Measurements from ENCODE around the gene CNTNAP5.

Gene CNTNAP5

DNA sequence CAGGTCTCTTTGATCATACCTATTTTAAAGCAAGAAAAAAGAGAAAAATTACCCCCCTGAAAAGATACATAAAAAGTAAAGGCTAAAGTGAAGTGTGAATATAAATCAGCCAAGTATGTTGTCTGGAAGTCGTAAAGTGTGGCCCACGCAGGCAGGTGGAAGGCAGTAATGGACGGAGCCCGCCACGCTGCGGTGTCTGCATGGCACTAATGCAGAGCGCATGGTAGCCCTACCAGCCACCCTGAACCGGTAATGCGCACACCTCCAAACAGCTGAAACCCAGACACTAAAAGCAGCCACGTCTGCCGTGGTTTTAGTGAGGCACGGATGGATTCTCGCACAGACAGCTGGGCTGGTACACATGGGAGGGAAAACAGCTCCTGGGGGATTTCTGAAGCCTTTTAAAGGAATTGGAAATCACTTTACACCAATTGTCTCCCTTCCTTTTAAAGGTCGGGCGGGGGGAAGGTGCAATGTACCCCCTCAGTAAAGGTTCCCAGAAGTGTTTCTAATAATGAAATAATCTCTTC is 615.2 kb downstream of the CNTNAP5 start:
- no peak for DNase-seq

GRCh38 chr2:124646166-124646815 is 621.2 kb downstream of the CNTNAP5 start:
- DNase-seq, result no peak

- DNase-seq, result no peak
These were observed 622.2 kb downstream of the CNTNAP5 start for GRCh38 chr2:124647245-124647644.

GRCh38 chr2:124647663-124648062 is 622.6 kb downstream of the CNTNAP5 start:
- DNase-seq, result no peak

DNA sequence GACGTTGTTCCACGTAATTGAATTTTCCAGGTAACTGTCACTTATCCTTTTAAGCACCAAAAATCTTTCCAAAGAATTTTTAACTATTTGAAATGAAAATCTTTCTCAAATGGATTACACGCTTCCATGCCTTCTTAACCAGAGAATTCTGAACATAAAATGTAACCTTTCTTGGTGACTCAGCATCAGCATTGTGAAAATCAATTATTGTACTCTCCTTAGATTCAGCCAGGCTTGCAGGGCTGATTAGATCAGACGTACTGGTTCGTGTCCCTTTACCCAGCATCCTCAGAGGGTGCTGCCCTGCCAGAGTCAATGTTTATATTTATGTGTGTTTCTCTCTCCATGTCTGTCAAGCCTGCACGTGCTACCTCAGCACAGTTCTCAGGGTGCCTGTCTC is 623.9 kb downstream of the CNTNAP5 start:
- no peak for DNase-seq

DNA sequence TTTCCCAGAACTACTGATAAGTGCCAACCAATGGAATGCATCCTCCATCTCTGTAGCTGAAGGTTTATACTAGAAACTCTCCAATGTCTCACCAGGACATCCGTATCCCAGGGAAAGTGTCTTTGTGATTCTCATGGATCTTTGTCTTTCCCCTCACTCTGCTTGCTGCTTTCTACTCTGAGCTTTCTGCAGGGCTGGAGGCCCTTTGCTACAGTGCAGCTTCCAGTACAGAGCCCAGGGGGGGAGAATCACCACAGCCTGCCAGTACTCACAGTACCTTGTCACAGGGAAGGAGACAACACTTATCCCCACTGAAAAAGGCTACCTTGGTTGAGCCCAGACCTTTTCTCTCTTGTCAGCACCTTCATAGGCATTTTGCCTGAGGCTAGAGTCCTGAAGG is 627.0 kb downstream of the CNTNAP5 start:
- no peak for DNase-seq

DNA sequence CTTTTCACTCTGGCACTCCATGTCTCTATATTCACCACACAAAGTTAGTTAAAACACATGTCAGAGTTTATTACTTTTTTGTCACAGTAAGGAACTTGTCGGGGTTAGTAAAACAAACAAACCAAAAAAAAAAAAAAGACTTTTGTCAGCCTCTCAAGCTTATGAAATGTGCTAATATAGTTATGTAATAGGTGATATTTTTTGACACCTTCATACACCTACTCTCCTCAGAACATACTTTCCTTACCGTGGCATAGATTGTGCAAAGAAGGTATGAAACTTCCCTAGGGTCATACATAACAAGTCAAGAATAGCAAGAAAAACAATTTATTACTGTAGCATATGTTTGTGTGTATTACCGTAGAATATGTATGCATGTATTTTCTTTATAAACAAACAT is 633.3 kb downstream of the CNTNAP5 start:
- no peak for DNase-seq

DNA sequence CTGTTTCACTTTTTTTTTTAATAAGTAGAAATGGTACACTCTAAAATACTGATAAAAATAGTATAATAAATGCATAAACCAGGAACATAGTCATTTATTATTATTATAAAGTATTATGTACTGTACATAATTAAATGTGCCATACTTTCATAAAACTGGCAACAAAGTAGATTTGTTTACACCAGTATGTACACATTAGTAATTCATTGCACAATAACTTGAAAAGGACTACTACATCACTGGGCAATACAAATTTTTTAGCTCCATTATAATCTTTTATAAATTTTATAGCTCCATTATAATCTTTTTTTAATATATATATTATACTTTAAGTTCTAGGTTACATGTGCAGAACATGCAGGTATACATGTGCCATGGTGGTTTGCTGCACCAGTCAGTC is 636.5 kb downstream of the CNTNAP5 start:
- no peak for DNase-seq

GRCh38 chr2:124662946-124663644 is 638.0 kb downstream of the CNTNAP5 start:
- no peak for DNase-seq

DNA sequence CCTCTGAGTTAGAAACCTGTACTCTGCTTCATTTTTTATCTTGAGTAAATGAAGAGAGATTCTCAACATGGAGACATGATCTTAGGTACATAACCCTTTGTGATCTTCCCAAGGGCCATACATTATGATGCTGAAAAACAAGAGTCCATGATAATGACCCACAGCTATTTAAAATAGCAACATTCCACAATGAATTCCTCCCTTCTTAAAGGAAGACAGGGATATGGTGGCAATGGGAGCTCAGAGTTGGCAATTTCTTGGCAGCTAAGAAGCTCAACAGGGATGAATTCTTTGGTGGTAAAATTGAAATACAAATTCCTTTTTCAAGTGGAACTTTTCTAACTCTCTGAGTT is 638.5 kb downstream of the CNTNAP5 start:
- DNase-seq, result no peak

- no peak for DNase-seq
These were observed 639.3 kb downstream of the CNTNAP5 start for GRCh38 chr2:124664363-124664762.

DNA sequence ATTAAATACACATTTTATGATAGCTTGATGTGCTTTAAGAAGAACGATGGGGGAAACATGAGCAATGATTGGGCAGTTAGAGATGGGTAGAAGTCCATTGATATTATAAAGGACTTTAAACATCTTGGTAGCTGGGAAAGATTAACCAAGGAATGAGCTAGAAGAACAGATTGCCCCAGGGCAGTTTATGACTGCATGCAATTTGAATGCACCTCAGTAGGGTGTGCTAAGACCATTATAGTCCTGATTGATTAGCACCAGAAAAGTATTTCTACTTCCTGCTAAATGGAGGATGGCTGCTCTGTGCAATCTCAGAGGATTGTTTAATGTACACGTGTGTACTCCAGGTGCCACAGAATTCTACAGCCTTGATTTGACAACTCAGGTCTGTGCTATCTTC is 641.9 kb downstream of the CNTNAP5 start:
- DNase-seq, result no peak

GRCh38 chr2:124668161-124668560 is 643.1 kb downstream of the CNTNAP5 start:
- DNase-seq, result no peak

DNA sequence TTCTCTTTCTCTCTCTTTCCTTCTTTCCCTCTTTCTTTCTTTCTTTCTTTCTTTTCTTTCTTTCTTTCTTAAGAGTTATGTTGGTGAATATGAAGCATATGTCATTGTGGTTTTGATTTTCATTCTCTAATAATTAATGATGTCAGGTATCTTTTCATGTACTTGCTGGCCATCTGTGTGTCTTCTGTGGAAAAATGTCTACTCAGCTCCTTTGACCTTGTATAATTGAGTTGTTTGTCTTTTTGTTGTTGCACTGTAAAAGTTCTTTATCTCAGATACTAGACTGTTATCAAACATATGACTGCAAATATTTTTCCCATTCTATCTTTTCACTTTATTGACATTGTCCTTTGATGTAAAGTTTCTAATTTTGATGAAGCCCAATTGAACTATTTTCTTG is 645.1 kb downstream of the CNTNAP5 start:
- DNase-seq, result no peak

DNA sequence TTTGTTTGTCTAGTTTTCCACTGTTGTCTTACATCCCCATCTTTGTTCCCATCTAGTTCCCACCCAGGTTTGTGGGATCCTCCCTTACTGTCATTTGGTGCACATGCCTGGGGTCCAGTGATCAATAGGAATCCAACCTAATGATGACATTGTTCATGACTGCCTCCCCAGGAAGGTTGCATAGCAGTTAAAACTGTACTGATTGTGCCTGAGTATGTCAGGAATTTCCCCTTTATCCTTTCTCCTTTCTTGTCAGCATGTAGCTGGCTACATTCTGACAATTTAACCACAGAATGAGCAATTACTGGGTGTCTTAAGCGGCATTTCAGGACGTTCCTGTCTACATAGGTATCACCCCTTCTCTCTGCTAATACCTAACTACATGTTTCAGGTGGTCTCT is 653.0 kb downstream of the CNTNAP5 start:
- no peak for DNase-seq

GRCh38 chr2:124683536-124684428 is 658.7 kb downstream of the CNTNAP5 start:
- no peak for DNase-seq

- no peak for DNase-seq
These were observed 664.3 kb downstream of the CNTNAP5 start for GRCh38 chr2:124689348-124689747.

DNA sequence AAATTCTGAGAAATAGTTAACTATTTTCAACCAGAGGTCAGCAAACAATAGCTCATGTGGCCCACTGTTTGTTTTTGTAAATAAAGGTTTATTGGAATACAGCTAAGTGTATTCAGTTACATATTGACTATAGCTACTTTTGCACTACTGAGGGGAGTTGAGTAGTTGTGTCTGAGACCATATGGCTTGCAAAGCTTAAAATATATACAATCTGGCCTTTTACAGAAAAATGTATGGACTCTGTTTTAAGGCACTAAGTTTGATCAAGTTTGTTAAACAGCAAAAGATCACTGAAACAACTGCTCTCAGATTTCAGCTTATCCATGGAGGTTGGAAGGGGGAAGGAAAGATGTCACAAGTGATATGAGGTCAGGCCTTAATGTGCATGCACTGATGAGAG is 667.1 kb downstream of the CNTNAP5 start:
- no peak for DNase-seq

DNA sequence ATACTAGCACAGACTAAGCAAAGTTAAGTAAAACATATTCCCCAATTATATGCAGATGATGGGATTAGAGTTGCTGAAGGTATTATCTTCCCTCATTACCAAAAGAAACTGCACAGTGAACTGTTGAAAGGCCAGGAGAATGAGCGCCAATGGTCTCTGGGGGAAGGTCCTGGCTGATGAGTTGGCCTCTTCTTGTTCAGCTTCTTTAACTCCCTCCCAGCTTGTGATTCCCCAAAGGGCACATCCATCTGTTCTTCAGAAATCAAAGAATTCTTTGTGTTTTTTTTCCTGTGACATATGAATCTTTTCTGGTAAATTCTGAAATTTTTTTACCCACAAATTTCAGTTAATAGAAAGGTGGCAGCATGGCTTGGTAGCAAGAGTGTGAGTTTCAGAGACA is 667.6 kb downstream of the CNTNAP5 start:
- no peak for DNase-seq

- DNase-seq, result no peak
These were observed 668.1 kb downstream of the CNTNAP5 start for GRCh38 chr2:124693156-124693555.

GRCh38 chr2:124698979-124699565 is 674.0 kb downstream of the CNTNAP5 start:
- DNase-seq, result no peak

- DNase-seq, result no peak
These were observed 677.7 kb downstream of the CNTNAP5 start for GRCh38 chr2:124702777-124703176.
